Cardiac muscle cell (in vitro differentiated cells and primary cell): ENCODE results near the gene PCDH1. TPM values are rescaled to one million over a fixed set of nuclear protein-coding genes. Genes with fewer than 3 reads are reported as not detected.

ENCODE experiments used
- DNase-seq, 2 donors: peaks; one replicate each; pipeline versions ENCODE4 v3.0.0 to v3.0.0-alpha.2; 2010 to 2017; ENCODE audit warnings: low read depth in 1 of 2, low spot score in 1 of 2
- H3K27ac ChIP-seq: fragments of 200-600 bp; sonication (generic); 2 replicates; pipeline ENCODE4 v1.5.1; 2016
- H3K27me3 ChIP-seq: fragments of 200-600 bp; sonication (generic); 2 replicates; pipeline ENCODE4 v1.6.0; 2016; ENCODE audit warnings: control low read depth
- H3K36me3 ChIP-seq: fragments of 200-600 bp; sonication (generic); 2 replicates; pipeline ENCODE4 v1.5.1; 2016; ENCODE audit warnings: control low read depth
- H3K4me1 ChIP-seq: fragments of 200-600 bp; sonication (generic); 2 replicates; pipeline ENCODE4 v1.8.1; 2017; ENCODE audit warnings: low read depth, mild to moderate bottlenecking, mixed run types
- H3K4me3 ChIP-seq: fragments of 200-600 bp; sonication (generic); 2 replicates; pipeline ENCODE4 v1.5.1; 2016; ENCODE audit warnings: mild to moderate bottlenecking
- H3K9me3 ChIP-seq: fragments of 200-600 bp; sonication (generic); 2 replicates; pipeline ENCODE4 v1.5.1; 2017; ENCODE audit warnings: low read depth, mild to moderate bottlenecking, control low read depth
- CTCF ChIP-seq: IDR thresholded peaks from 2 replicates; pipeline ENCODE4 v1.5.1; 2012; ENCODE audit warnings: low read depth, mild to moderate bottlenecking, low read length
- polyA plus RNA-seq: library from polyadenylated mRNA; unstranded; fragments of >200 nt; fragmentation: Nextera tagmentation; extraction: Ambion mirVana; gene quantifications from 2 replicates; pipeline ENCODE4 v1.2.1, GENCODE V29; 2016
- total RNA-seq: library from RNA; depleted of rRNA; stranded (reverse); fragments of >200 nt; gene quantifications from 2 replicates; pipeline ENCODE4 v1.2.3, GENCODE V29; 2016

PCDH1 gene
- total and polyA plus RNA-seq, 2 experiments from 2014 or later = 0.63 to 0.77 TPM

DNA sequence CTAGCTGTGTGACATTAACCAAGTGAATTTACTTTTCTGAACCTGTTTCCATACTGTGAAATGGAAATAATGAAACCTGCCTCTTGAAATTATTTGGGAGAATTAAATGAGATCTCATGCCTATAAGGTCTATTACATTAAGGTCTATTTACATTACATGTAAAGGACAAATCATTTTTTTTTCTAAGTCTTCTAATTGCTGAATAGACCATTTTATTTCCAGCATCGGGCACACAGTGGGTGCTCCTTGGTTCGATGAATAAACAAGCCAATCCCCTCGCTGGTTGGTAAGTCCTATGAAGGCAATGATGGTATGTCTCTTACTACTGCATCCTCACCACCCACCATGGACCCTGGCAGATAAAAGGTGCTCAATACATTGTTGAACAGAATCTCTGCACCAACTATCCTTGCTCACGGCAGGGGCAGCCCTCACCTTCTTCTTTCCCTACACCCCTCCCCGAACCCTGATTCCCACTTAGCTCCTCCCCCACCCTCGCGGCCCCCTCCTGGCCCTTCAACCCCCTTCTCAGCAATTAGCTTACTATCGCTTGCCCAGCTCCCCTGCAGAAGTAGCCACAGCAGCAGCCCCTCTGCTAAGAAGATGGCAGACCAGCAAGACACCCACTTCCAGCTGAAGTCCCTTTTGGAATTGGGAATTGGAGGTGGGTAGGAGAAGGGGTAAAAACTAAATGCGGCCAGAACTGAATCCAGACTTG is 3.0 kb downstream of the PCDH1 start:
- Histone ChIP-seq H3K27ac (no peak overlapping the region), H3K4me1 (peaks cover 7% of the 10 kb centered on the region), H3K4me3 (no peak overlapping the region), H3K27me3 (peaks cover 60% of the 10 kb centered on the region), H3K9me3 (no peaks in the 10 kb centered on the region), H3K36me3 (no peaks in the 10 kb centered on the region)
- no peak for DNase-seq
- TF ChIP-seq CTCF = no peak

DNA sequence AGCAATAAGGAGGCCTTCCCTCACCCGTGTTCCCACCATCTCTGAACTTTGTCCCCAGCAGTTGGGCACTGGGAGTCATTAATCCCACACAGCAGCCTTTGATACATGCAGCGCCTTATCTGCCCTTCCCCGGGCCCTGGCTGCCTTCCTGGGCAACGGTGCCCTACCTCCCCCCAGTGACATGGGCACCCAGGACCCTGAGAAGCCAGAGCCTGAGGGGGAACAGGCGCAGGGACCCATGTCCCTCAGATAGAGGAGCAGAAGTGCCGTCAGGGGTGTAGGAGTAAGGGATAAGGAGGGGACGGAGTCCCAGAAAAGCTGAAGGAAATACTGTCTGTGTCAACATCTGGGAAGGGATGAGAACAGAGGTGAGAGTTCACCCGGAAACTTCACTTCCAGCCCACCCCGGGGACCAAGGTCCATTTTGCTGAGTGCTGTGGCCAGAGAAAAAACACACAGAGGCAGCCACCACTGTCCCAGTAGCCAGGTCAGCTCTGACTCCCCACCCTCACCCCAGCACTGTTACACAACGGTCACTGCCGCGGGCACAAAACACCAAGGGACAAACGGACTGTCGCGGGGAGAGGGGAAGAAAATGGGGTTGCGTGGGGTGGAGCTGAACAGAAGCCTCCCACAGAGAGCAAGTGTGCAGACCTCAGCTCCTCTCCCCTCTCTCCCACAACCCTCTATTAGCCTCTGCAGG is 3.8 kb downstream of the PCDH1 start:
- DNase-seq = no peak
- Histone ChIP-seq H3K27me3 (peaks cover 53% of the 10 kb centered on the region), H3K27ac (no peak overlapping the region), H3K4me1 (peaks cover 7% of the 10 kb centered on the region), H3K36me3 (no peaks in the 10 kb centered on the region), H3K4me3 (no peak overlapping the region), H3K9me3 (no peaks in the 10 kb centered on the region)
- TF ChIP-seq CTCF = no peak

DNA sequence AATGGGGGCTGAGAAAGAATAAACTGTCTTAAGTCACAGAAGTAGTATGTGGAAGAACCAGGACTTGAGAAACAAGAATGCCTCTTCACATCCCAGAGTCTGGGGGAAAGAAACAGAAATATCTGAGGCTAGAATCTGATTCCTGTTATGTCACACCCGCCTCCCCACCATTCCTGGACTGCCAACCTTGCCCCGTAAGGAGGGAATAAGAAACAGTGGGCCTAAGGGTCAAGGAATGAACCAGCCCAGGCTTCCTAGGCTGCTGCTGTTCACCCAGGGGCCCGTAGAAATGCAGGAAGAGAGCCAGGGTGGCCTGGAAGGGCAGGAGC is 4.3 kb downstream of the PCDH1 start:
- Histone ChIP-seq H3K4me3 (no peak overlapping the region), H3K9me3 (no peaks in the 10 kb centered on the region), H3K36me3 (no peaks in the 10 kb centered on the region), H3K27me3 (peaks cover 50% of the 10 kb centered on the region), H3K4me1 (peaks cover 7% of the 10 kb centered on the region), H3K27ac (no peak overlapping the region)
- DNase-seq = no peak
- no peak for TF ChIP-seq CTCF

GRCh38 chr5:141872496-141873356 is 5.5 kb downstream of the PCDH1 start:
- no peak overlapping the region for H3K27ac ChIP-seq
- DNase-seq = peak in 1 of 2 donors; percentile 55
- peaks cover 7% of the 10 kb centered on the region for H3K4me1 ChIP-seq
- H3K36me3 ChIP-seq = no peaks in the 10 kb centered on the region
- H3K4me3 ChIP-seq = no peak overlapping the region
- H3K9me3 ChIP-seq = no peaks in the 10 kb centered on the region
- peaks cover 46% of the 10 kb centered on the region for H3K27me3 ChIP-seq
- TF ChIP-seq CTCF = no peak

DNA sequence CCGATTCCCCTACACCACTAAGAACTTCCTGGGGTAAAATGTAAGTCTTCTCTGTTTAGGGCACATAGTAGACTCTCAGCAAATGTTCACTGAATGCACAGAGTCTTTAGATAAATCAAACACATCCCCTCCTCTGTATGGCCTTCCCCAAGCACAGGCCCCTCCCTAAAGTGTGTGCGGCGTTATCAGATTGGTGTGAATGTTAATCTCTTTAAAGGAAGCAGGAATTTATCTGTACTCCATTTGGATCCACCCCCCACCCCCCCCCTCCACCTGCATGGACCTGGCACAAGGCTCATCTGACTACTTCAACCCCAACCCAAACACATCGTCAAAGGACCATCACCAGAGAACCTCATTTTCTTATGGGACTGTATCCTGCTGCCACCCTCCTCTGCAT is 6.3 kb downstream of the PCDH1 start:
- no peaks in the 10 kb centered on the region for H3K9me3 ChIP-seq
- TF ChIP-seq CTCF = no peak
- no peak for DNase-seq
- H3K27me3 ChIP-seq = peaks cover 38% of the 10 kb centered on the region
- no peaks in the 10 kb centered on the region for H3K36me3 ChIP-seq
- no peak overlapping the region for H3K27ac ChIP-seq
- H3K4me1 ChIP-seq = peaks cover 6% of the 10 kb centered on the region
- H3K4me3 ChIP-seq = no peak overlapping the region
